GM12878 (cell line): ENCODE data around the gene CERT1. TPM values are rescaled to one million over a fixed set of nuclear protein-coding genes. Genes with fewer than 3 reads are reported as not detected.
A peak's percentile ranks its signal among the peaks of the same experiment; 100 is the strongest.

Experiments
- ASH2L ChIP-seq: fragments of 300-600, 200-600 bp; sonication (generic); IDR thresholded peaks from 2 replicates; pipeline ENCODE4 v1.6.1; 2017; ENCODE audit warnings: low read depth, mild to moderate bottlenecking, borderline replicate concordance
- ATF3 ChIP-seq: IDR thresholded peaks from 2 replicates; pipeline ENCODE4 v1.6.1; 2011; ENCODE audit warnings: low read depth, mild to moderate bottlenecking, low read length, moderate library complexity, borderline replicate concordance; ENCODE audit errors: extremely low read depth
- BCL11A ChIP-seq: IDR thresholded peaks from 2 replicates; pipeline ENCODE4 v1.6.1; 2011; ENCODE audit warnings: low read depth, low read length
- CBX3 ChIP-seq: fragments of 200-600 bp; sonication (generic); IDR thresholded peaks from 2 replicates; pipeline ENCODE4 v1.6.1; 2016; ENCODE audit warnings: low read depth, borderline replicate concordance
- CEBPZ ChIP-seq: fragments of 150-350 bp; IDR thresholded peaks from 2 replicates; pipeline ENCODE4 v1.6.1; 2016; ENCODE audit warnings: low read depth, low read length
- EED ChIP-seq: sonication (generic); IDR thresholded peaks from 2 replicates; pipeline ENCODE4 v1.6.1; 2016; ENCODE audit warnings: antibody characterized with exemption, low read depth
- EP300 ChIP-seq, 2 experiments: fragments of 150-350 bp in 1 of 2; IDR thresholded peaks; 2 replicates each; pipeline ENCODE4 v1.6.1; 2011 to 2012; ENCODE audit warnings: low read depth in 2 of 2, low read length in 2 of 2, borderline replicate concordance in 1 of 2, improper control_type of control experiment in 1 of 2, inconsistent platforms in 1 of 2; ENCODE audit not compliant: control insufficient read depth in 1 of 2
- HDGF ChIP-seq: fragments of 450-650 bp; IDR thresholded peaks from 2 replicates; pipeline ENCODE4 v1.6.1; 2016; ENCODE audit warnings: antibody characterized with exemption
- LARP7 ChIP-seq: fragments of 450-650 bp; IDR thresholded peaks from 2 replicates; pipeline ENCODE4 v1.6.1; 2017; ENCODE audit warnings: mild to moderate bottlenecking
- MEF2B ChIP-seq: fragments of 450-650 bp; IDR thresholded peaks from 2 replicates; pipeline ENCODE4 v1.6.1; 2018; ENCODE audit warnings: mild to moderate bottlenecking, moderate library complexity; ENCODE audit not compliant: partially characterized antibody, poor library complexity, severe bottlenecking
- NFIC ChIP-seq: IDR thresholded peaks from 2 replicates; pipeline ENCODE4 v1.6.1; 2012; ENCODE audit warnings: low read depth, mild to moderate bottlenecking, inconsistent platforms, low read length, moderate library complexity
- NFYB ChIP-seq: IDR thresholded peaks from 2 replicates; pipeline ENCODE4 v1.6.1; 2011; ENCODE audit warnings: low read depth, mild to moderate bottlenecking, low read length, improper control_type of control experiment, moderate library complexity; ENCODE audit not compliant: insufficient read depth
- PML ChIP-seq: IDR thresholded peaks from 2 replicates; pipeline ENCODE4 v1.6.1; 2012; ENCODE audit warnings: low read length, inconsistent platforms
- POLR2AphosphoS2 ChIP-seq: IDR thresholded peaks from 2 replicates; pipeline ENCODE4 v1.6.1; 2011; ENCODE audit warnings: low read depth, mild to moderate bottlenecking, low read length, improper control_type of control experiment, moderate library complexity
- POU2F2 ChIP-seq: IDR thresholded peaks from 3 replicates; pipeline ENCODE4 v1.6.1; 2011; ENCODE audit warnings: low read depth, mild to moderate bottlenecking, low read length, borderline replicate concordance
- RELA ChIP-seq: fragments of 450-650 bp; IDR thresholded peaks from 2 replicates; pipeline ENCODE4 v1.8.0; 2014; ENCODE audit warnings: borderline replicate concordance; ENCODE audit not compliant: partially characterized antibody
- SIN3A ChIP-seq: IDR thresholded peaks from 2 replicates; pipeline ENCODE4 v1.6.1; 2012; ENCODE audit warnings: low read depth, low read length, improper control_type of control experiment
- SIX5 ChIP-seq: IDR thresholded peaks from 2 replicates; pipeline ENCODE4 v1.6.1; 2011; ENCODE audit warnings: mild to moderate bottlenecking, low read depth, low read length, moderate library complexity; ENCODE audit not compliant: severe bottlenecking
- SMC3 ChIP-seq: IDR thresholded peaks from 2 replicates; pipeline ENCODE4 v1.6.1; 2011; ENCODE audit warnings: low read length, improper control_type of control experiment, borderline replicate concordance
- SP1 ChIP-seq: IDR thresholded peaks from one replicate; pipeline ENCODE4 v1.6.1; 2011; ENCODE audit warnings: low read depth, low read length
- SPI1 ChIP-seq: IDR thresholded peaks from 2 replicates; pipeline ENCODE4 v1.6.1; 2011; ENCODE audit warnings: low read depth, mild to moderate bottlenecking, low read length, moderate library complexity, borderline replicate concordance; ENCODE audit not compliant: insufficient read depth
- SRF ChIP-seq, 2 experiments: IDR thresholded peaks; 2 replicates each; pipeline ENCODE4 v1.6.1; 2011; ENCODE audit warnings: low read depth in 2 of 2, low read length in 2 of 2, mild to moderate bottlenecking in 1 of 2, moderate library complexity in 1 of 2
- TAF1 ChIP-seq: IDR thresholded peaks from 2 replicates; pipeline ENCODE4 v1.6.1; 2011; ENCODE audit warnings: mild to moderate bottlenecking, low read depth, low read length, borderline replicate concordance
- TARDBP ChIP-seq: IDR thresholded peaks from 2 replicates; pipeline ENCODE4 v1.6.1; 2016; ENCODE audit warnings: borderline replicate concordance
- polyA plus RNA-seq, 11 experiments: library from polyadenylated mRNA; depleted of rRNA in 4 of 11; unstranded in 6 of 11; stranded (reverse) in 5 of 11; fragments of >200 nt; fragmentation: Nextera tagmentation in 4 of 11; fragmentation: Illumina TruSeq in 1 of 11; extraction: Ambion mirVana in 4 of 11; extraction: Trizol in 1 of 11; gene quantifications; 1 replicate in 1 of 11; 2 replicates in 10 of 11; pipeline versions ENCODE4 v1.2.1 to v1.2.3, GENCODE V29; 2011 to 2016; ENCODE audit warnings: inconsistent platforms in 2 of 11, missing spikeins in 2 of 11, low read depth in 1 of 11
- total RNA-seq, 4 experiments: library from RNA; depleted of rRNA in 3 of 4; stranded (reverse); fragments of >200 nt in 3 of 4; fragmentation: Illumina TruSeq in 1 of 4; extraction: Trizol in 1 of 4; gene quantifications; 2 replicates each; pipeline versions ENCODE4 v1.2.1 to v1.2.3, GENCODE V29; 2013 to 2021

The CERT1 gene
- total and polyA plus RNA-seq, 10 of the 15 experiments (the other 5 are each of a cell fraction or from before 2014, with no cell fraction given), result 7.7 to 36.7 (median 25.6) TPM

- TF ChIP-seq CEBPZ (no peak), TARDBP (peak; percentile 80), NFYB (no peak), POLR2AphosphoS2 (peak; percentile 70), EED (peak; percentile 98), SP1 (peak; percentile 62), PML (peak; percentile 40; the same call in 1 of the 2 replicates), SIN3A (peak; percentile 82), MEF2B (peak; percentile 71), TAF1 (peak; percentile 75), SPI1 (no peak), RELA (peak; percentile 35), EP300 (IDR thresholded peaks at IDR 0.05; ENCODE audit: borderline replicate concordance in 1 of 2, control insufficient read depth in 1 of 2, low read depth in 2 of 2, low read length in 2 of 2) (no peak; a peak in 1 of 4 replicates), SMC3 (no peak), POU2F2 (peak; percentile 49; the same call in 1 of the 3 replicates), SRF (IDR thresholded peaks at IDR 0.05; ENCODE audit: low read depth in 2 of 2, low read length in 2 of 2) (0 out of 4 replicates have a peak, but pooled peaks of 1 of the 2 experiments have one; percentile 17), SIX5 (peak; percentile 86), NFIC (no peak), HDGF (peak; percentile 98), ASH2L (peak; percentile 60; the same call in 1 of the 2 replicates), BCL11A (no peak), ATF3 (no peak), CBX3 (no peak), LARP7 (no peak; the same call in 1 of the 2 replicates)
Measured at GRCh38 chr5:75511435-75512382, at the start of gene CERT1, which contains the start of gene POLK (continued).
